ENCODE measurements around the gene GPC5.

Gene GPC5

GRCh38 chr13:91467236-91467635, 68.8 kb downstream of the GPC5 start:
- FAIRE-seq = no peak

GRCh38 chr13:91468301-91468700, 69.9 kb downstream of the GPC5 start:
- no peak for FAIRE-seq

GRCh38 chr13:91470084-91470621, 71.7 kb downstream of the GPC5 start:
- no peak for FAIRE-seq

GRCh38 chr13:91470681-91471080, 72.3 kb downstream of the GPC5 start:
- FAIRE-seq = no peak

- FAIRE-seq = no peak
These were observed 84.0 kb downstream of the GPC5 start for GRCh38 chr13:91482427-91482826.

GRCh38 chr13:91491980-91492379, 93.6 kb downstream of the GPC5 start:
- no peak for FAIRE-seq

- FAIRE-seq = no peak
These were observed 95.0 kb downstream of the GPC5 start for GRCh38 chr13:91493442-91493841.

GRCh38 chr13:91498298-91498697, 99.9 kb downstream of the GPC5 start:
- no peak for FAIRE-seq

GRCh38 chr13:91504216-91504615, 105.8 kb downstream of the GPC5 start:
- peak; percentile 84 for FAIRE-seq

GRCh38 chr13:91506759-91507158, 108.3 kb downstream of the GPC5 start:
- no peak for FAIRE-seq

- FAIRE-seq = peak; percentile 71
These were observed 111.6 kb downstream of the GPC5 start for GRCh38 chr13:91510058-91510457.

GRCh38 chr13:91513790-91514189, 115.4 kb downstream of the GPC5 start:
- no peak for FAIRE-seq

GRCh38 chr13:91516799-91517198, 118.4 kb downstream of the GPC5 start:
- no peak for FAIRE-seq

- FAIRE-seq = no peak
These were observed 122.5 kb downstream of the GPC5 start for GRCh38 chr13:91520952-91521351.

GRCh38 chr13:91523116-91523515, 124.7 kb downstream of the GPC5 start:
- no peak for FAIRE-seq

- no peak for FAIRE-seq
These were observed 128.2 kb downstream of the GPC5 start for GRCh38 chr13:91526543-91527033.

GRCh38 chr13:91529739-91530482, 131.5 kb downstream of the GPC5 start:
- FAIRE-seq = no peak

GRCh38 chr13:91531646-91532045, 133.2 kb downstream of the GPC5 start:
- FAIRE-seq = no peak

- FAIRE-seq = no peak
These were observed 134.9 kb downstream of the GPC5 start for GRCh38 chr13:91533354-91533753.

GRCh38 chr13:91534996-91535395, 136.6 kb downstream of the GPC5 start:
- FAIRE-seq = no peak

GRCh38 chr13:91537376-91537775, 139.0 kb downstream of the GPC5 start:
- no peak for FAIRE-seq

GRCh38 chr13:91539286-91540157, 141.1 kb downstream of the GPC5 start:
- no peak for FAIRE-seq

GRCh38 chr13:91540158-91540736, 141.8 kb downstream of the GPC5 start:
- FAIRE-seq = no peak
